ENCODE data around the gene TACC2. TPM values are rescaled to one million over a fixed set of nuclear protein-coding genes. Genes with fewer than 3 reads are reported as not detected.

Gene TACC2
- total and polyA plus RNA-seq, 9 of the 15 experiments (the other 6 are each of a cell fraction or from before 2014, with no cell fraction given) = under 0.01 to 0.35 (median 0.03) TPM; not detected in 6

GRCh38 chr10:122142641-122143237, 153.8 kb downstream of the TACC2 start:
- Histone ChIP-seq H3K4me1 (replicated peaks in 1 of 2; ENCODE audit: control insufficient read depth in 2 of 2, insufficient read depth in 2 of 2, low read length in 2 of 2) (no peaks in the 10 kb centered on the region), H3K79me2 (ENCODE audit: control insufficient read depth, insufficient read depth, low read length) (no peaks in the 10 kb centered on the region), H3K9ac (ENCODE audit: insufficient read depth in 1 of 2, low read depth in 2 of 2, low read length in 2 of 2) (no peak overlapping the region), H4K20me1 (replicated peaks; ENCODE audit: control insufficient read depth, insufficient read depth, low read length) (no peaks in the 10 kb centered on the region), H3K4me3 (no peak overlapping the region), H2AFZ (ENCODE audit: low read depth, low read length) (no peak overlapping the region), H3K9me1 (ENCODE audit: control insufficient read depth, insufficient read depth, low read length) (no peaks in the 10 kb centered on the region), H3K27ac (ENCODE audit: extremely low read depth, low read depth, low read length) (no peak overlapping the region), H3K27me3 (ENCODE audit: control insufficient read depth in 2 of 2, insufficient read depth in 2 of 2, low read length in 2 of 2) (peaks cover 2 to 28% of the 10 kb centered on the region in 2 experiments; a peak in 4 of 5 replicates), H3K4me2 (ENCODE audit: insufficient read depth, low read length) (no peak overlapping the region), H3K36me3 (ENCODE audit: control insufficient read depth, insufficient read depth, low read length) (no peaks in the 10 kb centered on the region), H3K9me3 (replicated peaks; ENCODE audit: control insufficient read depth, insufficient read depth, low read depth, low read length) (no peaks in the 10 kb centered on the region)
- ChIA-PET CTCF (ENCODE audit: low intra/inter-chr PET ratio) (no interaction called here), POLR2A (no interaction called here)
- FAIRE-seq (no peak), ATAC-seq (peak; percentile 74), DNase-seq (ENCODE audit: extremely low read depth in 1 of 4, low spot score in 3 of 4) (peak; percentile 18 to 73 (median 60))
- 2% methylated on average over 12 of the region's 14 CpGs for WGBS (ENCODE audit: insufficient coverage, low coverage, missing lambda C conversion rate)
- in situ Hi-C loops (cut with MboI) (loop anchor here (25.0 kb wide), 1 partner anchor 295 kb away; no protein-coding TSS in a partner anchor), intact Hi-C loops (cut with micrococcal nuclease) (loop anchor here (5.0 to 10.0 kb wide), 2 partner anchors 122 to 295 kb away; no protein-coding TSS in a partner anchor)
- no TSS peak for BruUV-seq (replicated peaks)
- TF ChIP-seq NR0B1 (IDR thresholded peaks at IDR 0.05; ENCODE audit: partially characterized antibody) (no peak), NCOR1 (IDR thresholded peaks at IDR 0.05) (no peak), GATA2 (CRISPR knock-in tag; IDR thresholded peaks at IDR 0.05) (no peak), ZBTB7A (IDR thresholded peaks at IDR 0.05; ENCODE audit: borderline replicate concordance, control insufficient read depth, low read depth, low read length) (peak; percentile 92), SMARCB1 (IDR thresholded peaks at IDR 0.05; ENCODE audit: insufficient read length, low read depth) (no peak), MCM3 (IDR thresholded peaks at IDR 0.05) (no peak), ZNF3 (CRISPR knock-in tag; IDR thresholded peaks at IDR 0.05) (no peak), IFI16 (CRISPR knock-in tag; IDR thresholded peaks at IDR 0.05) (no peak), CREM (IDR thresholded peaks at IDR 0.05; ENCODE audit: low read depth) (0 out of 2 replicates have a peak, but pooled peaks have one; percentile 7), CTCF (IDR thresholded peaks at IDR 0.05 in 2 of 3, conservative IDR thresholded peaks at IDR 0.05 in 1 of 3; ENCODE audit: insufficient read depth in 2 of 3, low read depth in 1 of 3, low read length in 3 of 3) (peak; percentile 55 to 75 (median 63)), EP400 (IDR thresholded peaks at IDR 0.05) (no peak), NFXL1 (CRISPR knock-in tag; IDR thresholded peaks at IDR 0.05) (no peak), ZNF41 (CRISPR knock-in tag; conservative IDR thresholded peaks at IDR 0.05) (no peak), RCOR1 (IDR thresholded peaks at IDR 0.05; ENCODE audit: borderline replicate concordance in 1 of 2, low read depth in 2 of 2, low read length in 2 of 2) (no peak), HDAC8 (tag; IDR thresholded peaks at IDR 0.05) (no peak), HIVEP1 (CRISPR knock-in tag; IDR thresholded peaks at IDR 0.05) (no peak), SMC3 (conservative IDR thresholded peaks at IDR 0.05; ENCODE audit: insufficient read depth, low read depth, low read length) (0 out of 2 replicates have a peak, but pooled peaks have one; percentile 13), RAD21 (CRISPR knock-in tag; conservative IDR thresholded peaks at IDR 0.05 in 1 of 2, IDR thresholded peaks at IDR 0.05 in 1 of 2) (peak in 1 of 2 experiments; percentile 62; a peak in 2 of 4 replicates)
